Activated T-cell treated with anti-CD3 and anti-CD28 coated beads, Interleukin-2, amount 50 U/mL, for 4 hours (primary cell): Measurements from ENCODE around the gene PRTN3. TPM values are rescaled to one million over a fixed set of nuclear protein-coding genes. Genes with fewer than 3 reads are reported as not detected.
"Not testable (repeated sequence)": the region's sequence is repeated elsewhere in the genome, so short reads cannot be mapped to it uniquely, and the experiment has no call there.

ENCODE experiments used
- ATAC-seq, 2 donors: fragments of 200-7000 bp; cut with Tn5 transposase; one replicate each; pipeline ENCODE4 v1.10.0; 2021
- DNase-seq: peaks from one replicate; pipeline ENCODE4 v3.0.0-alpha.2; 2020
- H3K27me3 Mint-ChIP-seq: one replicate; pipeline ENCODE4 v1.8.0; 2021; ENCODE audit warnings: low read depth, mixed read lengths
- H3K36me3 Mint-ChIP-seq: one replicate; pipeline ENCODE4 v1.8.0; 2022; ENCODE audit warnings: mixed read lengths; ENCODE audit not compliant: insufficient read depth
- H3K4me1 Mint-ChIP-seq: one replicate; pipeline ENCODE4 v1.8.0; 2021; ENCODE audit warnings: low read depth, mixed read lengths
- H3K4me3 Mint-ChIP-seq: one replicate; pipeline ENCODE4 v1.8.0; 2021; ENCODE audit warnings: mild to moderate bottlenecking, moderate library complexity, mixed read lengths
- H3K9me3 Mint-ChIP-seq: one replicate; pipeline ENCODE4 v1.8.0; 2021; ENCODE audit warnings: mixed read lengths
- total RNA-seq, 3 donors: library from RNA; stranded (reverse); gene quantifications; one replicate each; pipeline ENCODE4 v1.2.1, GENCODE V29; 2021

PRTN3 gene
- total RNA-seq, 3 donors from 2014 or later: not detected

DNA sequence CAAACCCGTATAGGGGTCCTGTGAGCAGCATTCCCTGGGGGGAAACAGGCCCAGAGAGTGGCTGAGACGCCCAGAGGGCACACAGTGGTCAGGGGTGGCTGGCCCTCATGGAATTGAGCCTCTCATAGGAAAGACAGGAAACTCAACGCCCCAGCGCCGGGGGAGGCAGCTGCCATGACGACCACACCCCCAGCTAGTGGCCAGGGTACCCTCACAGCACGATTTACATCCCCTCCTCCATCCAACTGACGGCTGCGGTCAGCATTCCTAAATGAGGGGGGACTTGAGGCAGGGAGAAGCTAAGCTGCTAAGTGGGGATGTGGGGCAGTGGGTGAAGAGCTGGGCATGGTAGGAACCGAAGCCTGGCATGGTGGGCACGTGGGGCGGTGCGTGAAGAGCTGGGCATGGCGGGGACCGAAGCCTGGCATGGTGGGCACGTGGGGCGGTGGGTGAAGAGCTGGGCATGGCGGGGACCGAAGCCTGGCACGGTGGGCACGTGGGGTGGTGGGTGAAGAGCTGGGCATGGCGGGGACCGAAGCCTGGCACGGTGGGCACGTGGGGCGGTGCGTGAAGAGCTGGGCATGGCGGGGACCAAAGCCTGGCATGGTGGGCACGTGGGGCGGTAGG lies 42.2 kb downstream of the PRTN3 start:
- Mint-ChIP-seq H3K9me3 (no peaks in the 10 kb centered on the region), H3K36me3 (no peaks in the 10 kb centered on the region), H3K27me3 (no peaks in the 10 kb centered on the region), H3K4me1 (peaks cover 8% of the 10 kb centered on the region), H3K4me3 (no peak overlapping the region)
- DNase-seq (no peak), ATAC-seq (no peak)

DNA sequence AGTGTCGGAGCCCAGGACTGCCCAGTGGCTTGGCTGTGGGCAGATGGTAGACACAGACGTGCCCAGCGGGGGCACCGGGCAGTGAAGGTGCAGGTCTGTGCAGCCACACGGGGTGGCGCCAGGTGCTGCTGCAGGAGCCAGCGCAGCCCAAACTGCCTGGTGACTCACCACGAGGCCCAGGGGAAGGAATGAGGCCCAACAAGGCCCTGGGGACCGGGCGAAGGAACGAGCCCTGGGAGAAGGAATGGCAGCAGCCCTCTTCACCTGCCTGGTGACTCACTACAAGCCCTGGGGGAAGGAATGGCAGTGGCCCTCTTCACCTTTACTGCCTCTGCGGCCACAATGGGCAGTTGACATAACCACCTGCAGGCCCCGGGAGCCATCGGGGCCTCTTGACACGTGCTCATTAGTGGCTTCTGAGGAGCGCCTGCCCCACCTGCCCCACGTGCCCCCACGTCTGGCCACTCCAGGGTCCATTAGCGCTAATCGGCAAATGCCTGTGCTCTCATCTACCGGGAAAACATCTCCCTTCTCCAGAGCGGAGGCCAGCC lies 42.9 kb downstream of the PRTN3 start:
- ATAC-seq: no peak
- Mint-ChIP-seq H3K4me1 (peaks cover 11% of the 10 kb centered on the region), H3K9me3 (no peaks in the 10 kb centered on the region), H3K27me3 (no peaks in the 10 kb centered on the region), H3K36me3 (no peaks in the 10 kb centered on the region), H3K4me3 (no peak overlapping the region)
- no peak for DNase-seq

DNA sequence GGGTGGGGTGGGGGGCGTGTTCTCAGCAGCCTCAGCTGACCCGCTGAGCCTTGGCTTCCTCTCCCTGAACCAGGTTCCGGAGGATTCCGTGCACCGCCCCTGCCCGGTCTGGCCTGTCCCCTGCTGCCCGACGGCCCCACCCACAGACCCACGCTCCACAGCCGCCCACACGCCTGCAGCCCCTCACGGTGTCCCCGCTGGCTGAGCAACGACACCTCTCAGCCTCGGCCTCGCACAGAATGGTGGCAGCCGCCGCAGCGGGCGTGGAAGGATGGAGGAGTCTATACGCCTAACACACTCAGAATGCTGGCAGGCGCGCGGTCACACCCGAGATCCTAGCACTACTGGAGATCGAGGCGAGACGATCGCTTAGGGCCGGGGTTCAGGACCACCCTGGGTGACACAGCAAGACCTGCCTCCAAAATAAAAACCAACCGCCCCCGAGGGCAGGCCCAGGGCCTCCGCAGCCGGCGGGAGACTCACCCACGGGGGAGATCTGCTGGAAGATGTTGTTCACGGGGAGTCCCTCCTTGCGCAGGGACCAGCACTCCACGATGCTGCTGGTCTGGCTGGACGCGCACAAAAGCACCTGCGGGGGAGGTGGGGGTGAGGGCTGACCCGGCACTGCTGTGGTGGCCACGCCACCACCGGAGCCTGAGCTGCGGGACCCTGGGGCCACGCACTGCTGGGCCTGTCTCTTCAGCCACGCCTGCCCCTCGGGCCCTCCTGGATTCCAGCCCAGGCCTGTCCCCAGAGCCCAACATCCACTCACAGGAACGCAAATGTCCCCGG lies 43.8 kb downstream of the PRTN3 start:
- ATAC-seq: no peak
- Mint-ChIP-seq H3K4me3 (no peak overlapping the region), H3K9me3 (no peaks in the 10 kb centered on the region), H3K4me1 (peaks cover 11% of the 10 kb centered on the region), H3K36me3 (no peaks in the 10 kb centered on the region), H3K27me3 (no peaks in the 10 kb centered on the region)
- DNase-seq: no peak

DNA sequence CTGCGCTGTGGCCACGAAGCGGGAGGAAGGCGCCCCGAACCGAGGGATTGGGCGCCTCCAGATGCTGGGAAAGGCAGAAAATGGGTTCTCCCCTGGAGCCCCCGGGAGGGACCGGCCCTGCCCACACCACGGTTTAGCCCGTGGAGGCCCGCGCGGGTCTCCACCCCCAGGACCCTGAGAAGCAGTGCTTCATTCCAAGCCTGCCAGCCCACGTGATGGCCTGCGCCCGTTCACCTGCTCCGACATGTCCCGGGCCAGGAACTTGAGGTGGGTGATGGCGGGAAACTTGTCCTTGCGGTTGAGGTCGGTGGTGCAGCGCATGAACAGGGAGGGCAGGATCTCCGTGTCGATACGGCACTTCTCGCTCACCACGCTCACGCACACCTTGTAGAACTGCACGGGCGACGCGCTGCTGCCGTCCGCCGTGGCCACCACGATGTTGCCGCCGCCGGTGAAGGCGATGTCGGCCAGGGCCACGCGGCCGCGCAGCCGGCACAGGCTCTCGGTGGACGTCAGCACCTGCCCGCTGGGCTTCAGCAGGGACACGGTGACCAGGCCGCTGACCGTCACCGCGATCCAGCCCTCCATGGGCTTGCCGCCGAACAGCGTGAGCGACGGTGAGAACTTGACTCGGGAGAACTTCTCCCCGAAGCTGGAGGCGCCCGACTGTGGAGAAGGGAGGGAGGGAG lies 44.9 kb downstream of the PRTN3 start:
- no peaks in the 10 kb centered on the region for H3K9me3 Mint-ChIP-seq
- H3K36me3 Mint-ChIP-seq: no peaks in the 10 kb centered on the region
- no peaks in the 10 kb centered on the region for H3K27me3 Mint-ChIP-seq
- peaks cover 14% of the 10 kb centered on the region for H3K4me1 Mint-ChIP-seq
- ATAC-seq (no peak), DNase-seq (no peak)
- H3K4me3 Mint-ChIP-seq: no peak overlapping the region

DNA sequence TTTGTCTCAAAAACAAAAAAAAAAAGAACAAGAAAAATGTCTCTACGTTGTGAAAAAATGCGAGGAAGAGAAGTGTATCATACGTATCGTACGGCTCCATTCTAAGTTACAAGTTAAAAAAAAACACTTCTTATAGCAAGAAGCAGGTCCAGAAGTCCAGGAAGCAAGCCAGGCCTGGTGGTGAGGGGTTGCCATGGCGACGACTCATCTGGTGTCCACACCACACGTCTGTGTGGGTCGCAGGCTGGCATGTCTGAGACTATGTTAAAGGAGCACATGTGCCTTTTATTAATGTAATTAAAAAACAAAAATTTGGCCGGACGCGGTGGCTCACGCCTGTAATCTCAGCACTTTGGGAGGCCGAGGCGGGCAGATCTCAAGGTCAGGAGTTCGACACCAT lies 46.3 kb downstream of the PRTN3 start:
- ATAC-seq (no peak), DNase-seq (no peak)
- Mint-ChIP-seq H3K9me3 (no peaks in the 10 kb centered on the region), H3K27me3 (no peaks in the 10 kb centered on the region), H3K36me3 (no peaks in the 10 kb centered on the region), H3K4me1 (peaks cover 20% of the 10 kb centered on the region), H3K4me3 (no peak overlapping the region)

DNA sequence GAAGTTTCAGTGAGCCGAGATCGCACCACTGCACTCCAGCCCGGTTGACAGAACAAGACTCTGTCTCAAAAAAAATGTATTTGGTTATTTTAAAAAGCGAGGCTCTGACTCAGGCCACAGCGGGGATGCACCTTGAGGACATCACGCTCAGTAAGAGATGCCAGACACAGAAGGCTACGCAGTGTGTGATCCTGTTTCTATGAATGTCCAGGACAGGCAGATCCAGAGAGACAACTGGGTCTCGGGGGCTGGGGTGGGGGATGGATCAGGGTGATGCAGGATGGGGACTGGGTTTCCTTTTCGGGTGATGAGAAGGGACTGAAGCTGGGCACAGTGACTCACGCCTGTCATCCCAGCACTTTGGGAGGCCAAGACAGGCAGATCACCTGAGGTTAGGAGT lies 46.8 kb downstream of the PRTN3 start:
- no peaks in the 10 kb centered on the region for H3K9me3 Mint-ChIP-seq
- peaks cover 21% of the 10 kb centered on the region for H3K4me1 Mint-ChIP-seq
- no peaks in the 10 kb centered on the region for H3K27me3 Mint-ChIP-seq
- H3K36me3 Mint-ChIP-seq: no peaks in the 10 kb centered on the region
- no peak overlapping the region for H3K4me3 Mint-ChIP-seq
- ATAC-seq (no peak), DNase-seq (no peak)

DNA sequence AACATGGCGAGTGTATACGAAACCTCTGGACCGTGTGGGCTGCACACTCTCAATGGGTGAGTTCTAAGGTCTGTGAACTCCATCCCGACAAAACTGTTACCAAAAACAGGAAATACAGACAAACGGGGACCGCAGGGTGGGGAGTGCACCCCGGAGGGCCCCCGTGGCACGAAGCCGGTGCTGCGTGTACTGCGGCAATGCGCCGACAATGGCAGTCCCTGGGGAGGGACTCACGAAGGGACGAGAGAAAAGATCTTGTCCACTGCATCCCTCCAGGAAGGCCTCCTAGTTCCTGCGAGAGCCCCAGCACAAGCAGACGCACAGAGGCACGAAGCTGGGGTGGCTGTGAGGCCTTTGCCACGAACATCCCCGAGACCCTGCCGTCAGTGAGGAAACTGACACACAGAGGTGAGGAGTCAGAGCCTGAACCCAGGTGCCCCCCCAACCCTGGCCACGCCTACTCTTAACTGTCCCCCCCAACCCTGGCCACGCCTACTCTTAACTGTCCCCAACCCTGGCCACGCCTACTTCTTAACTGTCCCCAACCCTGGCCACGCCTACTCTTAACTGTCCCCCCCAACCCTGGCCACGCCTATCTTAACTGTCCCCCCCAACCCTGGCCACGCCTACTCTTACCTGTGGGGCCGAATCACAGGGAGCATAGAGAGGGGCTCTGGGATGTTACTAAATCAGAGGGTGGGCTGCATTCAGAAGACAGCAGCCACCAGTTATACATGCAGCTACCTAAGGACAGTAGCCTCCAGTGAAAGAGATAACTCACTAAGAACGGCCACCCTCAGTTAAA lies 48.0 kb downstream of the PRTN3 start:
- H3K9me3 Mint-ChIP-seq: no peaks in the 10 kb centered on the region
- no peaks in the 10 kb centered on the region for H3K36me3 Mint-ChIP-seq
- peaks cover 27% of the 10 kb centered on the region for H3K4me1 Mint-ChIP-seq
- H3K4me3 Mint-ChIP-seq: peak overlapping the region; percentile 20
- DNase-seq (peak; percentile 29), ATAC-seq (peak in 1 of 2 donors; percentile 9)
- H3K27me3 Mint-ChIP-seq: no peaks in the 10 kb centered on the region

DNA sequence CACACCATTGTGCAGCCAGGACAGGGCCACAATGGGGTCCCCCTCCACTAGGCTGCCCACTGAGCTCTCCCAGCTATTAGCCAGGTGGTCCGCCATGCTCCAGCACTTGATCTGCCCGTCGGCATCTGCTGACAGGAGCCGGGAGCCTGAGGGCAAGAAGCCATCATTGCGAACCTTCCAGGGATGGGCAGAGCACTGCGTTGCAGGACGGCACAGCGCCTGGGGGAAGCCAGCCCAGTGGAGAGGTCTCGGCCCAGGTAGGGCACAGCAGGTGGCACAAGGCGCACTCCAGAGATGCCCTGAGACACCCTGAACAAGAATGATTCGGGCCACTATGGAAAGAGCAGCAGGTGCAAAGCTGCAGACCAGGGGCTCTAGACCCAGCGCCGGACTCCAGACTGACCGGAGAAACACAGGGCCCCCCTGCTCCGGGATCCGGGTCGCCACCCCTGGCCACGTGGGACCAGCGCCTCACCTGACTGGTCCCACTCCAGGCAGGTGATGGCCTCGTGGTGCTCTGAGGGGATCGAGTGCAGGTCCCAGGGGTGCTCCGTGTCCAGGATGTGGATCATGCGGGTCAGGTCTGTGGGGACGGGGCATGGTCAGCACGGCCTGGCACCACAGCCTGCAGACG lies 49.0 kb downstream of the PRTN3 start:
- no peaks in the 10 kb centered on the region for H3K36me3 Mint-ChIP-seq
- no peaks in the 10 kb centered on the region for H3K27me3 Mint-ChIP-seq

DNA sequence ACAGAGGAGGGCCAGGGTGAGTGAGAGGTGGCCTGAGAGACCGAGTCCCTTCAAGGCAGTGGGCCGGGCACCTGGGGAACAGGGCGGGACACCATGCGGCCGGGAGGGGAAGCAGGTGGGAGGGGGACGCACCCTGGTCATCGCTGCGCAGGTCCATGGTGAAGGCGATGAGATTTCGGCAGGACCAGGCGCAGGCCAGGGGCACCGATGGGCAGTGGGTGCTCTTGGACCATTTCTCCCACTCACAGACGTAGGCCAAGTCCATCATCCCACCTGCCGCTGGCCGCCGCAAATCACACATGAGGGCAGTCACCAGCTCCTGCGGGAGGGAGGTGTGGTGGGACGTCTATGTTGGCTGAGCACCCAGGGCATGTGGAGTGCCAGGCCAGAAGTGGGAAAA lies 50.0 kb downstream of the PRTN3 start:
- Mint-ChIP-seq H3K4me1 (peaks cover 30% of the 10 kb centered on the region), H3K36me3 (no peaks in the 10 kb centered on the region), H3K9me3 (no peaks in the 10 kb centered on the region), H3K4me3 (peak overlapping the region; percentile 64), H3K27me3 (no peaks in the 10 kb centered on the region)
- ATAC-seq (no peak), DNase-seq (no peak)

More for the DNA sequence above, 49.0 kb downstream of the PRTN3 start:
- Mint-ChIP-seq H3K4me1 (peaks cover 30% of the 10 kb centered on the region), H3K4me3 (no peak overlapping the region), H3K9me3 (no peaks in the 10 kb centered on the region)
- no peak for DNase-seq
- ATAC-seq: no peak

DNA sequence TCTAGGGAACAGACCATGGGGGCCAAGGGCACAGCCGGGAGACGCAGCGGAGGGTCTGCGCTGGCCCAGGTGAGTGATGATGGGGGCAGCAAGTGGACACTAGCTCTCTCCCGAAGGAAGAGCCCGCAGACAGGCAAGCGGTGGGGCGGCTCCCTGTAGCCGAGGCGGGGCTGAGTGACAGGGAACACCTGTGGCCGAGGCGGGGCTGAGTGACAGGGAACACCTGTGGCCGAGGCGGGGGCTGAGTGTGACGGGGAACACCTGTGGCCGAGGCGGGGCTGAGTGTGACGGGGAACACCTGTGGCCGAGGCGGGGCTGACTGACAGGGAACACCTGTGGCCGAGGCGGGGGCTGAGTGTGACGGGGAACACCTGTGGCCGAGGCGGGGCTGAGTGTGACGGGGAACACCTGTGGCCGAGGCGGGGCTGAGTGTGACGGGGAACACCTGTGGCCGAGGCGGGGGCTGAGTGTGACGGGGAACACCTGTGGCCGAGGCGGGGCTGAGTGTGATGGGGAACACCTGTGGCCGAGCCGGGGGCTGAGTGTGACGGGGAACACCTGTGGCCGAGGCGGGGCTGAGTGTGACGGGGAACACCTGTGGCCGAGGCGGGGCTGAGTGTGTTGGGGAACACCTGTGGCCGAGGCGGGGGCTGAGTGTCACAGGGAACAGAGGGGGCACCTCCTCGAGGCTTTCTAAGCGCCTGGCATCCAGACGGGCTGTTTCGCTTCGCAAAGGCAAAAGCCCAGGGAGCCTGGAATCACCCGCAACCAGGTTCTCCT lies 50.8 kb downstream of the PRTN3 start:
- DNase-seq, H3K36me3 Mint-ChIP-seq, H3K27me3 Mint-ChIP-seq, H3K9me3 Mint-ChIP-seq, ATAC-seq: not testable (repeated sequence)
- Mint-ChIP-seq H3K4me1 (peaks cover 30% of the 10 kb centered on the region), H3K4me3 (peak overlapping the region; percentile 84)

DNA sequence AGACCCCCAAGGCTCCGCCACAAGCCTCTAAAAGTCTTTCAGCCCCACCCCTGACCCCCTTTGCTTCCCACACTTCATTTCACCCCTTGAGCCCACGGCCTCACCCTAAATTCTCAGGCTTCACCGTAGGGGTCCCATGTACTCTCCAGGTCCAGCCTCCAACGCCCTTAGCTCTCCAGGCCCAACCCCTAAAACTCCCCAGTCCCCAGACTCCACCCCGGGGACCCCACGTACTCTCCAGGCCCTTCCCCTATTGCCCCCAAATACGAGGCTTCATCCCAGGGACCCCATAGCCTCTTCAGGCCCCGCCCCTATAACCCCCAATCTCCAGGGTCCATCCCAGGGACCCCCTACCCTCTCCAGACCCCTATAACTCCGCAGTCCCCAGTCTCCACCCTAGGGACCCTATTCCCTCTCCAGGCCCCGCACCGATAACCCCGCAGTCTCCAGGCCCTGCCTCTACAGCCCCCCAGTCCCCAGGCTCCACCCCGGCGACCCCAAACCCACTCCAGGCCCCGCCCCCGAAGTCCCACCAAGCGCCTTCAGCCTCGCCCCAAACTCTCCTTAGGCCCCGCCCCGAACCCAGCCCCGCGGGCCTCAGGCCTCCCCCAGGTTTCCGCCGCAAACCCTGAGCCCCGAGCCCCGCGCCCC lies 51.6 kb downstream of the PRTN3 start:
- Mint-ChIP-seq H3K4me3 (peak overlapping the region; percentile 84), H3K9me3 (no peaks in the 10 kb centered on the region), H3K27me3 (no peaks in the 10 kb centered on the region), H3K36me3 (peaks cover 8% of the 10 kb centered on the region), H3K4me1 (peaks cover 28% of the 10 kb centered on the region)
- DNase-seq: no peak
- peak; percentile 27 to 38 for ATAC-seq

DNA sequence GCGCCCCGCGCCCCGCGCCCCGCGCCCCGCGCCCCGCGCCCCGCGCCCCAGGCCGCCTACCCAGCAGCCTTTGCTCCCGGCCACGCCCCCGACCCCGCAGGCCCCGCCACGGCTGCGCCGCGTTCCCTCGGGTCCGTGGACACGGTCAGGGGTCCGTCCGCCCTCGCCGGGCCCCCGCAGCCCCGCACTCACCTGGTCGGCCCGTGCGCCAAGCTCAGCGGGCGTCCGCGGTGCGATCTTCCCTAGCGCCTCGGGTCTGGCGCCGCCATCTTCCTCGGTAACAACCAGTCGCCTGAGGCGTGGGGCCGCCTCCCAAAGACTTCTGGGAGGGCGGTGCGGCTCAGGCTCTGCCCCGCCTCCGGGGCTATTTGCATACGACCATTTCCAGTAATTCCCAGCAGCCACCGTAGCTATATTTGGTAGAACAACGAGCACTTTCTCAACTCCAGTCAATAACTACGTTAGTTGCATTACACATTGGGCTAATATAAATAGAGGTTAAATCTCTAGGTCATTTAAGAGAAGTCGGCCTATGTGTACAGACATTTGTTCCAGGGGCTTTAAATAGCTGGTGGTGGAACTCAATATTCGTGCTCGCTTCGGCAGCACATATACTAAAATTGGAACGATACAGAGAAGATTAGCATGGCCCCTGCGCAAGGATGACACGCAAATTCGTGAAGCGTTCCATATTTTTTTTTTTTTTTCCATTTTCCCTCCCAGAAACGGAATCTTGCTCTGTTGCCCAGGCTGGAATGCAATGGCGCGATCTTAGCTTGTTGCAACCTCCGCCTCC lies 52.3 kb downstream of the PRTN3 start, which contains the start of the genes MED16 and RNU6-9:
Gene MED16 (minus strand): TSS at position 294 of the 796 bp plus-strand sequence. CDS start 2,056 bp downstream, outside the sequence.
Gene RNU6-9 (plus strand): TSS at position 591 of the 796 bp plus-strand sequence.
- Mint-ChIP-seq H3K4me3 (peak within 1 kb of the TSS; percentile 90), H3K9me3 (no peaks in the 10 kb centered on the region), H3K36me3 (peaks cover 10% of the 10 kb centered on the region), H3K27me3 (no peaks in the 10 kb centered on the region), H3K4me1 (peaks cover 22% of the 10 kb centered on the region)
- ATAC-seq (peak; percentile 93 to 94), DNase-seq (peak; percentile 88)
